GM13976 (cell line): Measurements from ENCODE around the gene CORO6.

Experiments used
- DNase-seq: peaks from one replicate; pipeline ENCODE4 v3.0.0; 2012; ENCODE audit warnings: low spot score
- CTCF ChIP-seq: IDR thresholded peaks from 2 replicates; pipeline ENCODE4 v1.5.1; 2012; ENCODE audit warnings: borderline replicate concordance, mild to moderate bottlenecking; ENCODE audit not compliant: insufficient read depth; ENCODE audit errors: extremely low read depth, missing control alignments, control extremely low read depth
- in situ Hi-C: fragments of 300-500 bp; cut with MboI; formaldehyde crosslinking; loops from one replicate; pipeline ENCODE4 v1.12.0; 2022; ENCODE audit warnings: low sequenced_read_pairs, mixed read lengths, inconsistent platforms; ENCODE audit not compliant: unreplicated experiment

CORO6 gene

GRCh38 chr17:29615492-29616299, 7.0 kb downstream of the CORO6 start:
- in situ Hi-C loops = no loop called here
- peak; percentile 94 for DNase-seq
- TF ChIP-seq CTCF = no peak

GRCh38 chr17:29615048-29615385, 7.7 kb downstream of the CORO6 start:
- in situ Hi-C loops = no loop called here
- DNase-seq = peak; percentile 53

GRCh38 chr17:29614349-29615047, 8.2 kb downstream of the CORO6 start:
- no peak for DNase-seq
- in situ Hi-C loops = no loop called here
- TF ChIP-seq CTCF = no peak

More at GRCh38 chr17:29615048-29615385, 7.7 kb downstream of the CORO6 start:
- TF ChIP-seq CTCF = no peak

- no peak for DNase-seq
- TF ChIP-seq CTCF = no peak
- in situ Hi-C loops = no loop called here
These were observed 8.9 kb downstream of the CORO6 start for GRCh38 chr17:29613856-29614255.

- in situ Hi-C loops = no loop called here
These were observed 9.3 kb downstream of the CORO6 start for GRCh38 chr17:29613352-29613837.

More at GRCh38 chr17:29613352-29613837, 9.3 kb downstream of the CORO6 start:
- TF ChIP-seq CTCF = peak; percentile 96
- DNase-seq = peak; percentile 89
